Stomach (tissue), 9 donors: ENCODE results near the gene TUB. TPM values are rescaled to one million over a fixed set of nuclear protein-coding genes. Genes with fewer than 3 reads are reported as not detected.
A peak's percentile ranks its signal among the peaks of the same experiment; 100 is the strongest.

ENCODE experiments used
- DNase-seq, 2 donors: peaks; one replicate each; pipeline versions ENCODE4 v3.0.0 to v3.0.0-alpha.2; 2013 to 2019
- H3K27ac ChIP-seq, 5 donors: fragments of 200-600 bp in 4 of 5; sonication (generic) in 4 of 5; one replicate each; pipeline ENCODE4 v1.5.1; 2013 to 2019; ENCODE audit warnings: mild to moderate bottlenecking in 1 of 5, moderate library complexity in 1 of 5
- H3K27me3 ChIP-seq, 3 donors: fragments of 200-600 bp; sonication (generic); one replicate each; pipeline ENCODE4 v1.5.1; 2017 to 2019; ENCODE audit warnings: mixed run types in 1 of 3
- H3K36me3 ChIP-seq, 4 donors: fragments of 200-600 bp; sonication (generic); 1 replicate in 3 of 4; 2 replicates in 1 of 4; pipeline ENCODE4 v1.5.1; 2016 to 2019
- H3K4me1 ChIP-seq, 4 donors: fragments of 200-600 bp; sonication (generic); one replicate each; pipeline ENCODE4 v1.5.1; 2016 to 2019
- H3K4me3 ChIP-seq, 4 donors: fragments of 200-600 bp; sonication (generic) in 3 of 4; one replicate each; pipeline ENCODE4 v1.5.1; 2016 to 2019; ENCODE audit warnings: mild to moderate bottlenecking in 1 of 4
- H3K9me3 ChIP-seq, 4 donors: fragments of 200-600 bp; sonication (generic); one replicate each; pipeline ENCODE4 v1.5.1; 2016 to 2019
- EP300 ChIP-seq: sonication (generic); formaldehyde crosslinking; IDR thresholded peaks from one replicate; pipeline ENCODE4 v1.6.1; 2017; ENCODE audit warnings: antibody characterized with exemption
- POLR2A ChIP-seq, 4 donors: fragments of 450-650 bp; IDR thresholded peaks; one replicate each; pipeline ENCODE4 v1.6.1; 2016; ENCODE audit warnings: antibody characterized with exemption in 4 of 4, control low read depth in 2 of 4, mild to moderate bottlenecking in 1 of 4, moderate library complexity in 1 of 4
- POLR2AphosphoS5 ChIP-seq, 3 donors: sonication (generic); formaldehyde crosslinking; IDR thresholded peaks; one replicate each; pipeline ENCODE4 v1.6.1; 2016; ENCODE audit warnings: antibody characterized with exemption in 3 of 3
- WGBS, 5 donors: extraction: QIAGEN DNeasy Blood & Tissue Kit in 3 of 5; methylation state at CpG; one replicate each; pipeline versions ENCODE4 v1.1.5 to v1.1.7; 2013 to 2018; 5-methylcytosine and 5-hydroxymethylcytosine counted together
- intact Hi-C: fragments of 100-400 bp; cut with DNase I; formaldehyde crosslinking; loops from one replicate; pipeline ENCODE4 v1.15.1; 2023; ENCODE audit warnings: low total_unique reads
- polyA plus RNA-seq, 3 donors: library from polyadenylated mRNA; stranded (reverse); fragments of 200-250 nt; gene quantifications; one replicate each; pipeline ENCODE4 v1.2.3, GENCODE V29; 2013
- total RNA-seq, 5 donors: library from RNA; depleted of rRNA; stranded (reverse); fragments of >200 nt; gene quantifications; one replicate each; pipeline versions ENCODE4 v1.1.0 to v1.2.3, GENCODE V29; 2014 to 2016
- TF ChIP-seq, protein P1 (sequence below), 7 experiments: fragments of 450-650 bp in 4 of 7; fragments of 200-600 bp in 3 of 7; sonication (generic) in 3 of 7; IDR thresholded peaks; one replicate each; pipeline ENCODE4 v1.5.1; 2016 to 2019; ENCODE audit warnings: antibody characterized with exemption in 7 of 7, control low read depth in 2 of 7, mild to moderate bottlenecking in 1 of 7
- donor health status: healthy with polysubstance abuse.
- donor health status: Bipolar disorder and iron deficiency.
- donor health status: healthy.

Gene TUB
- total and polyA plus RNA-seq, 8 donors = under 0.01 to 12.1 (median 1.4) TPM; not detected in 1

GRCh38 chr11:8105666-8106065, 24.7 kb downstream of the TUB start:
- TF ChIP-seq POLR2AphosphoS5 (IDR thresholded peaks at IDR 0.05) (no peak), POLR2A (IDR thresholded peaks at IDR 0.05) (no peak), EP300 (no peak)
- TF ChIP-seq, protein P1, sequence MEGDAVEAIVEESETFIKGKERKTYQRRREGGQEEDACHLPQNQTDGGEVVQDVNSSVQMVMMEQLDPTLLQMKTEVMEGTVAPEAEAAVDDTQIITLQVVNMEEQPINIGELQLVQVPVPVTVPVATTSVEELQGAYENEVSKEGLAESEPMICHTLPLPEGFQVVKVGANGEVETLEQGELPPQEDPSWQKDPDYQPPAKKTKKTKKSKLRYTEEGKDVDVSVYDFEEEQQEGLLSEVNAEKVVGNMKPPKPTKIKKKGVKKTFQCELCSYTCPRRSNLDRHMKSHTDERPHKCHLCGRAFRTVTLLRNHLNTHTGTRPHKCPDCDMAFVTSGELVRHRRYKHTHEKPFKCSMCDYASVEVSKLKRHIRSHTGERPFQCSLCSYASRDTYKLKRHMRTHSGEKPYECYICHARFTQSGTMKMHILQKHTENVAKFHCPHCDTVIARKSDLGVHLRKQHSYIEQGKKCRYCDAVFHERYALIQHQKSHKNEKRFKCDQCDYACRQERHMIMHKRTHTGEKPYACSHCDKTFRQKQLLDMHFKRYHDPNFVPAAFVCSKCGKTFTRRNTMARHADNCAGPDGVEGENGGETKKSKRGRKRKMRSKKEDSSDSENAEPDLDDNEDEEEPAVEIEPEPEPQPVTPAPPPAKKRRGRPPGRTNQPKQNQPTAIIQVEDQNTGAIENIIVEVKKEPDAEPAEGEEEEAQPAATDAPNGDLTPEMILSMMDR (IDR thresholded peaks at IDR 0.05) = no peak
- H3K9me3 ChIP-seq = no peaks in the 10 kb centered on the region
- WGBS, 5 donors = 35 to 60% (median 39%) methylated on average over 3 of the region's 3 CpGs
- H3K36me3 ChIP-seq = peaks cover 0 to 87% (median 60%) of the 10 kb centered on the region in 4 donors
- no peaks in the 10 kb centered on the region for H3K27me3 ChIP-seq
- intact Hi-C loops = no loop called here
- H3K27ac ChIP-seq = no peak overlapping the region
- no peak overlapping the region for H3K4me3 ChIP-seq
- no peak for DNase-seq
- no peaks in the 10 kb centered on the region for H3K4me1 ChIP-seq

- TF ChIP-seq POLR2AphosphoS5 (IDR thresholded peaks at IDR 0.05) = no peak
- TF ChIP-seq EP300 = no peak
- TF ChIP-seq POLR2A (IDR thresholded peaks at IDR 0.05) = no peak
- TF ChIP-seq, protein P1 (IDR thresholded peaks at IDR 0.05) = no peak
- WGBS, 5 donors = 82 to 100% (median 95%) methylated on average over 2 of the region's 2 CpGs
Observed at GRCh38 chr11:8106679-8107078, 25.7 kb downstream of the TUB start.

DNA sequence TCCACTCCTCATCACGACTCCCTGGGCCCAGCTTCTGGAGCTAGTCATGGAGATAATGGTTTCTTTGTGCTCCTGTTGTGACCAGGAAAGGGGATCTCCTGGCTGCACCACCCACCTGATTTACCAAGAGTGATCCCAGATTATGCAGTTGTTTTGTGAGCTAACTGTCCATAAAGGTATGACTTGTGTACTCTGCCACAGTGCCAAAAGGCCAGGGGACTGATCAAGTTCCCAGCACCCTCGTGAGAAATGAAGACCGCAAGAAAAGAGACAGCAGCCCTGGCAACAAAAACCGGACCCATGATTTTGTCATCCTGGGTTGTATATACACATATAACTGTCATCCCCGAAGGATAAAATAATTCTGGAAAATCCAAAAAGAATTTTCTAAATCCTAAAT, 26.6 kb downstream of the TUB start:
- H3K36me3 ChIP-seq = peaks cover 0 to 68% (median 41%) of the 10 kb centered on the region in 4 donors
- 80 to 88% (median 84%) methylated on average over 5 of the region's 5 CpGs for WGBS, 5 donors
- intact Hi-C loops = no loop called here

More at GRCh38 chr11:8106679-8107078, 25.7 kb downstream of the TUB start:
- no peak for DNase-seq
- no peaks in the 10 kb centered on the region for H3K27me3 ChIP-seq
- no peak overlapping the region for H3K27ac ChIP-seq
- intact Hi-C loops = no loop called here
- H3K4me1 ChIP-seq = peaks cover 0 to 9% (median 4%) of the 10 kb centered on the region in 4 donors
- H3K36me3 ChIP-seq = peaks cover 0 to 77% (median 50%) of the 10 kb centered on the region in 4 donors
- H3K9me3 ChIP-seq = no peaks in the 10 kb centered on the region
- H3K4me3 ChIP-seq = no peak overlapping the region

GRCh38 chr11:8108421-8108820, 27.4 kb downstream of the TUB start:
- Histone ChIP-seq H3K27me3 (no peaks in the 10 kb centered on the region), H3K9me3 (no peaks in the 10 kb centered on the region), H3K4me1 (peaks cover 0 to 14% (median 6%) of the 10 kb centered on the region in 4 donors), H3K27ac (no peak overlapping the region), H3K36me3 (peaks cover 0 to 62% (median 36%) of the 10 kb centered on the region in 4 donors), H3K4me3 (no peak overlapping the region)
- DNase-seq = no peak
- intact Hi-C loops = no loop called here
- TF ChIP-seq, protein P1 (IDR thresholded peaks at IDR 0.05) = no peak
- no peak for TF ChIP-seq EP300
- no peak for TF ChIP-seq POLR2AphosphoS5 (IDR thresholded peaks at IDR 0.05)
- no peak for TF ChIP-seq POLR2A (IDR thresholded peaks at IDR 0.05)
- WGBS, 5 donors = 70 to 83% (median 80%) methylated on average over 2 of the region's 2 CpGs

More for the DNA sequence above, 26.6 kb downstream of the TUB start:
- DNase-seq = peak in 1 of 2 donors; percentile 3
- H3K27ac ChIP-seq = no peak overlapping the region
- H3K4me1 ChIP-seq = peaks cover 0 to 14% (median 6%) of the 10 kb centered on the region in 4 donors
- no peaks in the 10 kb centered on the region for H3K27me3 ChIP-seq
- no peaks in the 10 kb centered on the region for H3K9me3 ChIP-seq
- TF ChIP-seq, protein P1 (IDR thresholded peaks at IDR 0.05) = no peak
- TF ChIP-seq POLR2A (IDR thresholded peaks at IDR 0.05) (no peak), POLR2AphosphoS5 (IDR thresholded peaks at IDR 0.05) (no peak), EP300 (no peak)
- H3K4me3 ChIP-seq = no peak overlapping the region
